ENCODE results near the gene C20orf204. TPM values are rescaled to one million over a fixed set of nuclear protein-coding genes. Genes with fewer than 3 reads are reported as not detected.
A peak's percentile ranks its signal among the peaks of the same experiment; 100 is the strongest.

C20orf204 gene
- total RNA-seq, 1 donor from 2014 or later = 3.8 TPM

- Mint-ChIP-seq H3K4me1 (ENCODE audit: low read depth) (peaks cover 15% of the 10 kb centered on the region), H3K36me3 (ENCODE audit: low read depth) (no peaks in the 10 kb centered on the region), H3K9me3 (no peaks in the 10 kb centered on the region), H3K27ac (peak overlapping the region; percentile 62), H3K4me3 (ENCODE audit: low read depth) (peak overlapping the region; percentile 75), H3K27me3 (ENCODE audit: low read depth) (no peaks in the 10 kb centered on the region)
- intact Hi-C loops (cut with micrococcal nuclease) = no loop called here
- peak; percentile 69 for DNase-seq (ENCODE audit: low spot score)
Observed at GRCh38 chr20:64057628-64058498, 21.9 kb downstream of the C20orf204 start.

GRCh38 chr20:64058536-64058935, 22.6 kb downstream of the C20orf204 start:
- H3K4me1 Mint-ChIP-seq (ENCODE audit: low read depth) = peaks cover 15% of the 10 kb centered on the region
- intact Hi-C loops (cut with micrococcal nuclease) = no loop called here
- DNase-seq (ENCODE audit: low spot score) = no peak
- no peaks in the 10 kb centered on the region for H3K9me3 Mint-ChIP-seq
- H3K36me3 Mint-ChIP-seq (ENCODE audit: low read depth) = no peaks in the 10 kb centered on the region
- H3K27ac Mint-ChIP-seq = peak overlapping the region; percentile 23
- peak overlapping the region; percentile 64 for H3K4me3 Mint-ChIP-seq (ENCODE audit: low read depth)
- H3K27me3 Mint-ChIP-seq (ENCODE audit: low read depth) = no peaks in the 10 kb centered on the region

- H3K4me3 Mint-ChIP-seq (ENCODE audit: low read depth) = no peak overlapping the region
- no peak overlapping the region for H3K27ac Mint-ChIP-seq
- no peak for DNase-seq (ENCODE audit: low spot score)
- intact Hi-C loops (cut with micrococcal nuclease) = loop anchor here (2.0 to 10.0 kb wide), 3 partner anchors 17 to 427 kb away; partner anchors contain the start of genes RGS19 and UCKL1
- H3K9me3 Mint-ChIP-seq = no peaks in the 10 kb centered on the region
- H3K4me1 Mint-ChIP-seq (ENCODE audit: low read depth) = peaks cover 43% of the 10 kb centered on the region
- H3K36me3 Mint-ChIP-seq (ENCODE audit: low read depth) = no peaks in the 10 kb centered on the region
- no peaks in the 10 kb centered on the region for H3K27me3 Mint-ChIP-seq (ENCODE audit: low read depth)
Observed at GRCh38 chr20:64062276-64062595, 26.3 kb downstream of the C20orf204 start.

GRCh38 chr20:64062596-64063388, 26.8 kb downstream of the C20orf204 start, which contains the start of gene TCEA2:
TCEA2 (plus strand) TSS chr20:64063198; CDS start chr20:64063313, 115 bp downstream.
- DNase-seq (ENCODE audit: low spot score) = peak; percentile 93

GRCh38 chr20:64063389-64064144, 27.6 kb downstream of the C20orf204 start:
- Mint-ChIP-seq H3K36me3 (ENCODE audit: low read depth) (no peaks in the 10 kb centered on the region), H3K4me3 (ENCODE audit: low read depth) (peak overlapping the region; percentile 89), H3K27me3 (ENCODE audit: low read depth) (no peaks in the 10 kb centered on the region), H3K9me3 (no peaks in the 10 kb centered on the region), H3K27ac (peak overlapping the region; percentile 88), H3K4me1 (ENCODE audit: low read depth) (peaks cover 47% of the 10 kb centered on the region)
- no peak for DNase-seq (ENCODE audit: low spot score)
- intact Hi-C loops (cut with micrococcal nuclease) = loop anchor here (1.0 to 10.0 kb wide), 4 partner anchors 15 to 429 kb away; partner anchors contain the start of genes RGS19 and UCKL1

More at GRCh38 chr20:64062596-64063388, 26.8 kb downstream of the C20orf204 start, which contains the start of gene TCEA2:
- Mint-ChIP-seq H3K9me3 (no peaks in the 10 kb centered on the region), H3K4me1 (ENCODE audit: low read depth) (peaks cover 46% of the 10 kb centered on the region), H3K4me3 (ENCODE audit: low read depth) (peak within 1 kb of the TSS; percentile 89), H3K36me3 (ENCODE audit: low read depth) (no peaks in the 10 kb centered on the region), H3K27ac (peak within 1 kb of the TSS; percentile 88), H3K27me3 (ENCODE audit: low read depth) (no peaks in the 10 kb centered on the region)
- intact Hi-C loops (cut with micrococcal nuclease) = loop anchor here (1.0 to 10.0 kb wide), 4 partner anchors 16 to 428 kb away; partner anchors contain the start of genes RGS19 and UCKL1

GRCh38 chr20:64064145-64064698, 28.2 kb downstream of the C20orf204 start:
- intact Hi-C loops (cut with micrococcal nuclease) = loop anchor here (10.0 kb wide), 1 partner anchor 429 kb away; no protein-coding TSS in a partner anchor
- DNase-seq (ENCODE audit: low spot score) = no peak
- H3K36me3 Mint-ChIP-seq (ENCODE audit: low read depth) = no peaks in the 10 kb centered on the region
- H3K9me3 Mint-ChIP-seq = no peaks in the 10 kb centered on the region
- H3K27me3 Mint-ChIP-seq (ENCODE audit: low read depth) = no peaks in the 10 kb centered on the region
- H3K4me1 Mint-ChIP-seq (ENCODE audit: low read depth) = peaks cover 45% of the 10 kb centered on the region
- H3K4me3 Mint-ChIP-seq (ENCODE audit: low read depth) = peak overlapping the region; percentile 89
- H3K27ac Mint-ChIP-seq = peak overlapping the region; percentile 88

- H3K4me3 Mint-ChIP-seq (ENCODE audit: low read depth) = peak overlapping the region; percentile 71
- peak overlapping the region; percentile 94 for H3K27ac Mint-ChIP-seq
- intact Hi-C loops (cut with micrococcal nuclease) = loop anchor here (10.0 kb wide), 1 partner anchor 431 kb away; no protein-coding TSS in a partner anchor
- H3K36me3 Mint-ChIP-seq (ENCODE audit: low read depth) = no peaks in the 10 kb centered on the region
- no peaks in the 10 kb centered on the region for H3K9me3 Mint-ChIP-seq
- peaks cover 45% of the 10 kb centered on the region for H3K4me1 Mint-ChIP-seq (ENCODE audit: low read depth)
- H3K27me3 Mint-ChIP-seq (ENCODE audit: low read depth) = no peaks in the 10 kb centered on the region
- DNase-seq (ENCODE audit: low spot score) = peak; percentile 32
Observed at GRCh38 chr20:64065062-64065973, 29.3 kb downstream of the C20orf204 start.

- Mint-ChIP-seq H3K4me3 (ENCODE audit: low read depth) (peak overlapping the region; percentile 71), H3K4me1 (ENCODE audit: low read depth) (peaks cover 45% of the 10 kb centered on the region), H3K27me3 (ENCODE audit: low read depth) (no peaks in the 10 kb centered on the region), H3K9me3 (no peaks in the 10 kb centered on the region), H3K36me3 (ENCODE audit: low read depth) (no peaks in the 10 kb centered on the region), H3K27ac (peak overlapping the region; percentile 94)
- intact Hi-C loops (cut with micrococcal nuclease) = loop anchor here (1.0 to 10.0 kb wide), 2 partner anchors 11 to 431 kb away; no protein-coding TSS in a partner anchor
- peak; percentile 85 for DNase-seq (ENCODE audit: low spot score)
Observed at GRCh38 chr20:64065974-64066343, 30.0 kb downstream of the C20orf204 start.

- H3K9me3 Mint-ChIP-seq = no peaks in the 10 kb centered on the region
- intact Hi-C loops (cut with micrococcal nuclease) = loop anchor here (10.0 kb wide), 1 partner anchor 432 kb away; no protein-coding TSS in a partner anchor
- H3K4me1 Mint-ChIP-seq (ENCODE audit: low read depth) = peaks cover 42% of the 10 kb centered on the region
- DNase-seq (ENCODE audit: low spot score) = no peak
- H3K27me3 Mint-ChIP-seq (ENCODE audit: low read depth) = no peaks in the 10 kb centered on the region
- H3K36me3 Mint-ChIP-seq (ENCODE audit: low read depth) = peaks cover under 1% of the 10 kb centered on the region
- peak overlapping the region; percentile 34 for H3K4me3 Mint-ChIP-seq (ENCODE audit: low read depth)
- H3K27ac Mint-ChIP-seq = peak overlapping the region; percentile 51
Observed at GRCh38 chr20:64067005-64067632, 31.1 kb downstream of the C20orf204 start.

GRCh38 chr20:64067733-64068307, 31.8 kb downstream of the C20orf204 start:
- Mint-ChIP-seq H3K9me3 (no peaks in the 10 kb centered on the region), H3K4me1 (ENCODE audit: low read depth) (peaks cover 43% of the 10 kb centered on the region), H3K27ac (peak overlapping the region; percentile 35), H3K4me3 (ENCODE audit: low read depth) (no peak overlapping the region), H3K36me3 (ENCODE audit: low read depth) (peaks cover 7% of the 10 kb centered on the region), H3K27me3 (ENCODE audit: low read depth) (no peaks in the 10 kb centered on the region)
- intact Hi-C loops (cut with micrococcal nuclease) = loop anchor here (10.0 kb wide), 1 partner anchor 433 kb away; no protein-coding TSS in a partner anchor
- DNase-seq (ENCODE audit: low spot score) = no peak

Measured in activated T-helper 2 cell treated with anti-CD3 and anti-CD28 coated beads, Interferon-gamma antibody, Interleukin-2, Interleukin-4, amounts not matched to agents 10 μg/mL and 5 μg/mL and 100 μg/mL, durations not matched to agents 14 hours and 24 hours and 36 hours (primary cell).